Measurements from ENCODE around the gene ADISSP. TPM values are rescaled to one million over a fixed set of nuclear protein-coding genes. Genes with fewer than 3 reads are reported as not detected.

Gene ADISSP
- total and polyA plus RNA-seq, 2 donors (not counting 1 experiment from before 2014, with no cell fraction given), result 18.4 to 28.8 TPM

DNA sequence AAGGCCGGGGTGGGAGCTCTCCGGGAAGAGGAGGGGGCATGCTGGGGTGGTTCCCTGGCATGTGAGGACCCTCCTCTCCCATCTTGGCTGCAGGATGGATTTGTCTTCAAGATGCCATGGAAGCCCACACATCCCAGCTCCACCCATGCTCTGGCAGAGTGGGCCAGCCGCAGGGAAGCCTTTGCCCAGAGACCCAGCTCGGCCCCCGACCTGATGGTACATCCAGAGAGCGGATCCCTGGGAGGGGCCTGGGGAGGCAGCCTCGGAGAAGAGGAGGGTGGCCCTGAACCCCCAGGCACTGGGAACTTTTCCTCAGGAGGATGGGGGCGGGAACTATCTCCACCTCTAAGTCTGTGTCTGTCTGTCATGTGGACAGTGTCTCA is 33.3 kb upstream of the ADISSP start:
- no peak overlapping the region for H3K4me3 Mint-ChIP-seq
- Histone ChIP-seq H3K4me1 (ENCODE audit: control insufficient read depth in 2 of 2, insufficient read depth in 2 of 2, low read length in 2 of 2) (peaks cover 49 to 67% of the 10 kb centered on the region in 2 donors), H3K27ac (ENCODE audit: low read length in 2 of 2) (peak overlapping the region; percentile 79 to 85), H3K36me3 (replicated peaks in 1 of 2; ENCODE audit: control extremely low read depth in 1 of 2, control insufficient read depth in 1 of 2, extremely low read depth in 1 of 2, insufficient read depth in 2 of 2, low read length in 1 of 2) (peaks cover 0 to 58% of the 10 kb centered on the region in 2 experiments), H2AFZ (ENCODE audit: insufficient read depth, low read depth, low read length, poor library complexity, severe bottlenecking) (no peak overlapping the region), H4K20me1 (ENCODE audit: control insufficient read depth, insufficient read depth, low read length, poor library complexity, severe bottlenecking) (peaks cover 4% of the 10 kb centered on the region), H3K27me3 (replicated peaks in 1 of 4; ENCODE audit: control extremely low read depth in 1 of 4, control insufficient read depth in 3 of 4, insufficient read depth in 4 of 4, low read length in 3 of 4) (no peaks in the 10 kb centered on the region), H3K9ac (ENCODE audit: low read length) (no peak overlapping the region), H3K9me3 (ENCODE audit: control extremely low read depth in 1 of 3, control insufficient read depth in 2 of 3, insufficient read depth in 1 of 3, low read length in 2 of 3) (no peaks in the 10 kb centered on the region), H3K79me2 (ENCODE audit: control insufficient read depth, insufficient read depth, low read length) (peaks cover 43% of the 10 kb centered on the region), H3K4me3 (ENCODE audit: control extremely low read depth in 1 of 5, extremely low read depth in 1 of 5, insufficient read depth in 1 of 5, low read depth in 2 of 5, low read length in 4 of 5) (no peak overlapping the region), H3K4me2 (replicated peaks; ENCODE audit: low read depth, low read length, poor library complexity, severe bottlenecking) (peak overlapping the region; percentile 99)
- no peaks in the 10 kb centered on the region for H3K27me3 Mint-ChIP-seq
- 95% methylated on average over 8 of the region's 8 CpGs for WGBS (ENCODE audit: insufficient coverage)
- H3K4me1 Mint-ChIP-seq, result peaks cover 67% of the 10 kb centered on the region
- no peaks in the 10 kb centered on the region for H3K9me3 Mint-ChIP-seq (ENCODE audit: insufficient read depth)
- DNase-seq, result no peak
- intact Hi-C loops (cut with micrococcal nuclease), result no loop called here
- no peak for ATAC-seq (ENCODE audit: low read depth)
- ChIA-PET CTCF (interaction anchor here (1.2 to 2.7 kb wide), 4 partner anchors 12 to 54 kb away, joined by 3 to 13 read pairs (median 4); partner anchors contain the start of genes AP5S1 and CENPB), POLR2A (interaction anchor here (0.5 to 1.4 kb wide), 3 partner anchors 10 to 45 kb away, joined by 3 to 6 read pairs (median 4); no protein-coding TSS in a partner anchor)
- peak overlapping the region; percentile 94 for H3K27ac Mint-ChIP-seq
- TF ChIP-seq, protein P1, sequence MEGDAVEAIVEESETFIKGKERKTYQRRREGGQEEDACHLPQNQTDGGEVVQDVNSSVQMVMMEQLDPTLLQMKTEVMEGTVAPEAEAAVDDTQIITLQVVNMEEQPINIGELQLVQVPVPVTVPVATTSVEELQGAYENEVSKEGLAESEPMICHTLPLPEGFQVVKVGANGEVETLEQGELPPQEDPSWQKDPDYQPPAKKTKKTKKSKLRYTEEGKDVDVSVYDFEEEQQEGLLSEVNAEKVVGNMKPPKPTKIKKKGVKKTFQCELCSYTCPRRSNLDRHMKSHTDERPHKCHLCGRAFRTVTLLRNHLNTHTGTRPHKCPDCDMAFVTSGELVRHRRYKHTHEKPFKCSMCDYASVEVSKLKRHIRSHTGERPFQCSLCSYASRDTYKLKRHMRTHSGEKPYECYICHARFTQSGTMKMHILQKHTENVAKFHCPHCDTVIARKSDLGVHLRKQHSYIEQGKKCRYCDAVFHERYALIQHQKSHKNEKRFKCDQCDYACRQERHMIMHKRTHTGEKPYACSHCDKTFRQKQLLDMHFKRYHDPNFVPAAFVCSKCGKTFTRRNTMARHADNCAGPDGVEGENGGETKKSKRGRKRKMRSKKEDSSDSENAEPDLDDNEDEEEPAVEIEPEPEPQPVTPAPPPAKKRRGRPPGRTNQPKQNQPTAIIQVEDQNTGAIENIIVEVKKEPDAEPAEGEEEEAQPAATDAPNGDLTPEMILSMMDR (IDR thresholded peaks at IDR 0.05), result no peak
- no peak for TF ChIP-seq EZH2 (IDR thresholded peaks at IDR 0.05; ENCODE audit: borderline replicate concordance, insufficient read depth, low read depth, low read length, poor library complexity, severe bottlenecking)

DNA sequence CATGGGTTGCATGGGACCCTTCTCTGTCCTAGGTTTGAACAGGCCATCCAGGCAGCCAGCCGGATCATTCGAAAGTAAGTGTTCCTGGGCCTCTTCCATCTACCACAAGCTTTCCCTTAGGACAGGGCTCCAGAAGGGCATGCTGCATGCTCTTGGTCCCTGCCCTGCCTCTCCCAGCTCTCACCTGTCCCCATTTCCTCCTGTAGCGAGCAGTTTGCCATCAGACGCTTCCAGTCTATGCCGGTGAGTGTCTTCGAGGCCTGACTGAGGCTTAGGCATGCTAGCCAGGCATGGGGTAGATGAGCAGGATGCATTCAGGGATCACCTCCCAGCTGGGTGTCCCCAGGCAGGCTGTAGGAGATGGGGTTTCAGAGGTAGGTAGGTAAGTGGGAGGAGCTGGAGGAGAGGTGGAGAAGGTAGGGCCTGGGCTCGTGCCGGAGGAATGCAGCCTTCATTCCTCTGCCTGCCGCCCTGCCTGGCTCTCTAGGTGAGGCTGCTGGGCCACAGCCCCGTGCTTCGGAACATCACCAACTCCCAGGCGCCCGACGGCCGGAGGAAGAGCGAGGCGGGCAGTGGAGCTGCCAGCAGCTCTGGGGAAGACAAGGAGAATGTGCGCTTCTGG is 32.8 kb upstream of the ADISSP start:
- H3K4me3 ChIP-seq (ENCODE audit: control extremely low read depth in 1 of 5, extremely low read depth in 1 of 5, insufficient read depth in 1 of 5, low read depth in 2 of 5, low read length in 4 of 5), result peak overlapping the region in 2 of 5 experiments; percentile 20 to 50
- ChIA-PET CTCF (interaction anchor here (1.0 to 2.7 kb wide), 6 partner anchors 9 to 54 kb away, joined by 3 to 15 read pairs (median 4); partner anchors contain the start of genes AP5S1 and CENPB), POLR2A (interaction anchor here (0.5 to 1.8 kb wide), 4 partner anchors 11 to 45 kb away, joined by 3 to 14 read pairs (median 5); partner anchors contain the start of gene AP5S1)
- H3K27ac ChIP-seq (ENCODE audit: low read length in 2 of 2), result peak overlapping the region; percentile 79 to 85
- H3K27me3 ChIP-seq (replicated peaks in 1 of 4; ENCODE audit: control extremely low read depth in 1 of 4, control insufficient read depth in 3 of 4, insufficient read depth in 4 of 4, low read length in 3 of 4), result no peaks in the 10 kb centered on the region
- H3K36me3 ChIP-seq (replicated peaks in 1 of 2; ENCODE audit: control extremely low read depth in 1 of 2, control insufficient read depth in 1 of 2, extremely low read depth in 1 of 2, insufficient read depth in 2 of 2, low read length in 1 of 2), result peaks cover 0 to 53% of the 10 kb centered on the region in 2 experiments
- H3K9me3 ChIP-seq (ENCODE audit: control extremely low read depth in 1 of 3, control insufficient read depth in 2 of 3, insufficient read depth in 1 of 3, low read length in 2 of 3), result no peaks in the 10 kb centered on the region
- H3K4me2 ChIP-seq (replicated peaks; ENCODE audit: low read depth, low read length, poor library complexity, severe bottlenecking), result peak overlapping the region; percentile 99
- Mint-ChIP-seq H3K27me3 (no peaks in the 10 kb centered on the region), H3K4me3 (peak overlapping the region; percentile 84), H3K9me3 (ENCODE audit: insufficient read depth) (no peaks in the 10 kb centered on the region), H3K27ac (peak overlapping the region; percentile 94), H3K4me1 (peaks cover 69% of the 10 kb centered on the region)
- peaks cover 43% of the 10 kb centered on the region for H3K79me2 ChIP-seq (ENCODE audit: control insufficient read depth, insufficient read depth, low read length)
- DNase-seq (no peak), ATAC-seq (ENCODE audit: low read depth) (no peak)
- H2AFZ ChIP-seq (ENCODE audit: insufficient read depth, low read depth, low read length, poor library complexity, severe bottlenecking), result no peak overlapping the region
- no peak for TF ChIP-seq EZH2 (IDR thresholded peaks at IDR 0.05; ENCODE audit: borderline replicate concordance, insufficient read depth, low read depth, low read length, poor library complexity, severe bottlenecking)
- TF ChIP-seq, protein P1 (IDR thresholded peaks at IDR 0.05), result no peak
- peak overlapping the region; percentile 33 for H3K9ac ChIP-seq (ENCODE audit: low read length)
- peaks cover 4% of the 10 kb centered on the region for H4K20me1 ChIP-seq (ENCODE audit: control insufficient read depth, insufficient read depth, low read length, poor library complexity, severe bottlenecking)
- WGBS (ENCODE audit: insufficient coverage), result 100% methylated on average over 17 of the region's 18 CpGs
- intact Hi-C loops (cut with micrococcal nuclease), result no loop called here
- H3K4me1 ChIP-seq (ENCODE audit: control insufficient read depth in 2 of 2, insufficient read depth in 2 of 2, low read length in 2 of 2), result peaks cover 51 to 72% of the 10 kb centered on the region in 2 donors

Measured in B cell (primary cell).